ENCODE results near the gene ARHGAP19.
"Not testable (repeated sequence)": the region's sequence is repeated elsewhere in the genome, so short reads cannot be mapped to it uniquely, and the experiment has no call there.

The ARHGAP19 gene

DNA sequence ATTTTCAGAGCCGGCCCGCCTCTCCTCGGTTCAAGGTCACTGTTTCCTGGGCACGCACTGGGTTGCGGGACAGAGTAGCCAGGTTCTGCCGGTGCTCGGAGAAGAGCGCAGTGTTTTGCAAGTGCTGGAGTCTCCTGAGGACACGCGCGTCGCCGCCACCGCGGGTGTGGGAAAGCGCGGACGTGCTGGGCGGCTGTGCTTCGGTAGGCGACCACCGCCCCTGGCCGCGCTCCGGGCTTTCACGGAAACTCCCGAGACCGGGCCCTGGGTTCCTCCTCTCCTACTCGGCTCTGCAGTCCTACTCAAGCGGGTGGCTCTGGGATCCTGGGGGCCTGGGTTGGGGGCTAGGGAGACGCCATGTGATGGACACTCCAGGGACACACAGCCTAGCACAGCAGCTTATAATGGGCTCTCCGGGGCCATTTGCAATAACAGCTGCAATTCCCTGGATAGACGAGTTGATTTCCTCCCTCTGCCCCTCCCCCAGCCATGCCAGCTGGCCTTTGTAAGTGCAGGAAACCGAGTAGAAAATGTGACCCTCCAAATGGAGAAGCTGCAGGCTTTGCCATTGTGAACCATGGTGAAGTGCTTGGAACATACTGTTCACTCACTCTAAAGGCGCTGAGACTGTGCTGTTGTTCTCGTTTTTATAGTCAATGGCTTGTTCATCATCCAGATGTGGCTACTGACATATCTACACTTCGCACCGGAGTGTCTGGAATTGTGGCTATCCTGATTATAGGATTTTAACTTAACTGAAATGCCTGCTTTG is 28.8 kb upstream of the ARHGAP19 start:
- no peak for DNase-seq

DNA sequence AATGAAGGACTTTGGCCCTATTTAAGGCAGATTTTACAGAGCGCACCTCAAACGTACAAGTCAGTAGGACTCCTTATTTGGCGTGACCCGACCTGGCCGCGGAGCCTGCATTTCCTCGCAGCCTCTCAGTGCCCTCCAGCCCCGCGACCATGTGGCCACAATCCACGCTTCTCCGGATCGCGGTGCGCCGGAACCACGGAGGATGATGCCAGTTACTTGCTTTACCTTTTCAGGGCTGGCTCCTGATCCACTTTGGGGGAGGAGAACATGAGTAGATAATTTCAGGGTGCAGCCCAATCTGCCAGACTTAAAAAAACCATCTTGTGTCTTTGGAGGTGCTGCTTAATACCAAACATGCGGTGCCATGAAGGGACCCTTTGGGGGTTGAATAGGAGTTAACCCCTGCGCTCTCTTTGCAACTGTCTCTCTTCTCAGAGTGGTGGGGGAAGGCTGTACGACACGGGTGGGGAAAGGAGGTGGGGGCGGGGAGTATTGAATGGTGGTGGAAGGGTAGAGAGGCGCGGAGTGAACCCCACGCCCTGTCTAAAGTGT is 28.1 kb upstream of the ARHGAP19 start:
- DNase-seq, result no peak

GRCh38 chr10:97319671-97320479 is 27.4 kb upstream of the ARHGAP19 start:
- no peak for DNase-seq

- peak; percentile 43 for DNase-seq
Observed at GRCh38 chr10:97318772-97319651, 26.6 kb upstream of the ARHGAP19 start, which contains the start of gene FRAT1. TSS of gene FRAT1 (plus strand) at chr10:97319271. CDS start at chr10:97319454, 183 bp downstream.

DNA sequence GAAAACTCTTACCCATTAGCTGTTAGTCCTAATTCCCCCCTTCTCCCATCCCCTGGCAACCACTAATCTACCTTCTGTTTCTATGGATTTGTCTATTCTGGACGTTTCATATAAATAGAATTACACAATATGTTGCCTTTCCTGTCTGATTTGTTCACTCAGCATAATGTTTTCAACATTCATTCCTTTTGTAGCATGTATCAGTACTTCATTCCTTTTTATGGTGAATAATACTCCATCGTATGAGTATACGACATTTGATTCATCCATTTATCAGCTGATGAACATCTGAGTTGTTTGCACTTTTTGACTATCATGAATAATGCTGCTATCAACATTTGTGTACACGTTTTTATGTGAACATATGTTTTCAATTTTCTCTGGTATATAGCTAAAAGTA is 22.2 kb upstream of the ARHGAP19 start:
- no peak for DNase-seq

- no peak for DNase-seq
Observed at GRCh38 chr10:97312897-97313296, 20.5 kb upstream of the ARHGAP19 start.

DNA sequence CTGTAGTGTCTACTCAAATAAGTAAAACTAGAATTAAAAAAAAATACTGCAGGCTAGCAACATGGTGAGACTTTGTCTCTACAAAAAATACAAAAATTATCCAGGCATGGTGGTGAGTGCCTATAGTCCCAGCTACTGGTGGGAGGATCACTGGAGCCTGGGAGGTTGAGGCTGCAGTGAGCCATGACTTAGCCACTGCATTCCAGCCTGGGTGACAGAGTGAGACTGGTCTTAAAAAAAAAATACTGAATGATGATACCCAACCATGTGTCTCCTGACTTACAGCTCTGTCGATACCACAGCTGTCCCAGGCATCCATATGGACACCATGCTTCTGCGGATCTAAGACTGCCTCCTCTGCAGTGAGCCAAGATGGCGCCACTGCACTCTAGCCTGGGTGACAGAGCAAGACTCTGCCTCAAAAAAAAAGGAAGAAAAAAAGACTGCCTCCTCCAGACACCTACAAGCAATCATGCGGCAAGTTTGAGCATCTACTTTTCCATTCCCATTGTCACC is 18.7 kb upstream of the ARHGAP19 start:
- DNase-seq, result no peak

GRCh38 chr10:97307866-97308780 is 15.7 kb upstream of the ARHGAP19 start:
- no peak for DNase-seq

DNA sequence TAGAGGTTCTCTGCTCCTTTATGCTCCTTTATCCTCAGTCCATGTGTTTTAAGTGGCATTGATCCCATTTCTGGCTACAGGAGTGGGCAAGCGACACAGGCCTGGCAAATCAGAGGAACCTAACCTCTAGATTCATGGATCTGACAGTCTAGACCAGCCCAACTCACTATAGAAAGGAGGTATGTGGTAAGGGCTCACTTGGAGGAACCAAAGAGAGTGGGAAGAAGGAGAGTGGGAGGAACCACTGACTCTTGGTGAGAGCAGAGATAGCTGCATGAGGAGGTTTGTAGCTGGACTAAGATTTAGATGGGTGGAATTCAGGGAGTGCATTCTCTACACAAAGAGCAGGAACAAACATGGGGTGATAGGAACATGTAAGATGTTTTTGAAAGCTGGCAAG is 15.0 kb upstream of the ARHGAP19 start:
- DNase-seq, result no peak

GRCh38 chr10:97302088-97302791 is 9.8 kb upstream of the ARHGAP19 start:
- DNase-seq, result no peak

- no peak for DNase-seq
Observed at GRCh38 chr10:97300980-97301379, 8.5 kb upstream of the ARHGAP19 start.

- DNase-seq, result no peak
Observed at GRCh38 chr10:97298223-97298571, 5.8 kb upstream of the ARHGAP19 start.

DNA sequence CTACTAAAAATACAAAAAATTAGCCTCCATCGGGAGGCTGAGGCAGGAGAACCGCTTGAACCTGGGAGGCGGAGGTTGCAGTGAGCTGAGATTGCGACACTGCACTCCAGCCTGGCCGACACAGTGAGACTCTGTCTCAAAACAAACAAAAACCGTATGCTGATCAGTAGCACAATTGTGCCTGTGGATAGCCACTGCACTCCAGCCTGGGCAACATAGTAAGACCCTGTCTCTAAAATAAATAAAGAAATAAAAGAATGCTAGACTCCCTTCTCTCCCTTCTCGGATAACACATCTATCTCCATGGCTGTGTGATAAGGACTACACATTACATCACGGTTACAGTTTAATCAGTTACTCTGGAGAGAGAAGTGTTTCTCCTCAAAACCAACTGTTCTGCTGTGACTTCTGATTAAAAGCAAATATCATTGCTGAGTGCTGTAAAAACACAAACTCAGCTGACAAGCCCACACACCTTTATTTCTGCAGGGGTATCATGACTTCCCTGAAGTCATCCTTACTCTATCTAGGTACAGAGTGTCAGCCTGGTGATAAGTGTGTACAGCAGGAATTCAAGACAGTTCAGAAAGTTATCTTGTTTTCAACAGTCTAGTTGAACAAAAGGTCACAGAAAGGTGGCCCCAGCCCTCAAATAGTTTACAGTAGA is 5.3 kb upstream of the ARHGAP19 start:
- no peak for DNase-seq

GRCh38 chr10:97292862-97293198 is 393 bp upstream of the ARHGAP19 start:
- DNase-seq, result no peak

DNA sequence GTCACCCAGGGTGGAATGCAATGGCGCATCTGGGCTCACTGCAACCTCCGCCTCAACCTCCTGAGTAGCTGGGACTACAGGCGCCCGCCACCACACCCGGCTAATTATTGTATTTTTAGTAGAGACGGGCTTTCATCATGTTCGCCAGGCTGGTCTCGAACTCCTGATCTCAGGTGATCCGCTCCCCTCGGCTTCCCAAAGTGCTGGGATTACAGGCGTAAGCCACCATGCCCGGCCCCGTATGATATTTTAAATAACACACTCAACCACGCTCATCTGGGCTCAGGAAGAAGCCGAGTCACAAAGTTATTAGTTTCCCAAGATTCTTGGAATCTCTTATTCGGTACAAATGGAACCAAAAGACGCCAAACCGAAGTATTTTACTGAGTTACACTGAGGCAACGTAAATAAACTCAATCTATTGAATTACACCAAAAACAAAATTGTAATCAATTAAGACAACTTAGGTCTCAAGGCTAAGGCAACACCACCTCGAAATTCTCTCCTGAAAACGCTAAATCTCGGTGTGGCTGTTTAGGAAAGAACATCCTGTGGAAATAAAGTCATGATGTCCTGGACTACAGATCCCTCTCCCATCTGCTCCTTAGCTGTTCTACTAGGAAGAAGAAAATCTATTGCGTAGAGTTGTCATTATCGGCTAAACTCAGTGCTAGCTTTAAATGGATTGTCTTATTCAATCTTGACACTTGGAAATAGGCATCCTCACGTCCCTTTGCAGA is 910 bp downstream of the ARHGAP19 start:
- DNase-seq, result no peak

DNA sequence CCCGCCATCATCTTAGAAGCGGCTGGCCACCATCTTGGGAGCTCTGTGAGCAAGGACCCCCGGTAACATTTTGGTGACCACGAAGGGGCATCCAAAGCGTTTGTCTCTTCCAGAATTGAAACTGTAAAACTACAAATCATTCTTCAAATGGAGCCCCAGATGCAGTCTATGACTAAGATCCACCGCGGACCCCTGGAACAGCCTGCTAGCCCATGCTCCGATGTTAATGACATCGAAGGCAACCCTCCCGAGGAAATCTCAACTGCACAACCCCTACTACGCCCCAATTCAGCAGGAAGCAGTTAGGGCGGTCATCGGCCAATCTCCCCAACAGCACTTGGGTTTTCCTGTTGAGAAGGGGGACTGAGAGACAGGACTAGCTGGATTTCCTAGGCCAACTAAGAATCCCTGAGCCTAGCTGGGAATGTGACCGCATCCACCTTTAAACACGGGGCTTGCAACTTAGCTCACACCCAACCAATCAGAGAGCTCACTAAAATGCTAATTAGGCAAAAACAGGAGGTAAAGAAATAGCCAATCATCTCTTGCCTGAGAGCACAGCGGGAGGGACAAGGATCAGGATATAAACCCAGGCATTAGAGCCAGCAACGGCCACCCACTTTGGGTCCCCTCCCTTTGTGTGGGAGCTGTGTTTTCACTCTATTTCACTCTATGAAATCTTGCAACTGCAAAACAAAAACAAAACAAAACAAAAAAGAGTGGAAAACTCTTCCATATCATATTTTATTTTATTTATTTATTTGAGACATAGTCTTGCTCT is 1.7 kb downstream of the ARHGAP19 start:
- not testable (repeated sequence) for DNase-seq

GRCh38 chr10:97290076-97290475 is 2.4 kb downstream of the ARHGAP19 start:
- DNase-seq, result not testable (repeated sequence)

DNA sequence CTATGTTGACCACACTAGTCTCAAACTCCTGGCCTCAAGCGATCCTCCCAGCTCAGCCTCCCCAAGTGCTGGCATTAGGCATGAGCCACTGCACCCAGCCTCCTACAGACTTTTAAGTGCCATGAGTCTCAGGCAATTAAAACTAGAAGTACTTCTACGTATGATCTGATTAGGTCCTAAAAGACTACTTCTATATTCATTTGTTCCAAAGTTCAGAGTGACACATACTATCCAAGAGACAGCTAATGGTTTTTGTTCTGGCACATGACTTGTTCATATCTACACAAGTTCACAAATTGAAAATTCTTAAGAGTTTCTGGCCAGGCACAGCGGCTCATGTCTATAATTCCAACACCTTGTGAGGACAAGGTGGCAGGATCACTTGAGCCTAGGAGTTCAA is 11.7 kb downstream of the ARHGAP19 start:
- DNase-seq, result no peak
